Activated CD4-positive, alpha-beta T cell treated with anti-CD3 and anti-CD28 coated beads, Interleukin-2, amount 50 U/mL, for 24 hours (primary cell): ENCODE measurements around the gene FRMD4A.
"Not testable (repeated sequence)": the region's sequence is repeated elsewhere in the genome, so short reads cannot be mapped to it uniquely, and the experiment has no call there.

Experiments
- DNase-seq, 2 donors: peaks; one replicate each; pipeline ENCODE4 v3.0.0-alpha.2; 2020; ENCODE audit warnings: low read depth in 1 of 2, low spot score in 1 of 2

Gene FRMD4A

GRCh38 chr10:14241196-14241595 is 89.5 kb downstream of the FRMD4A start:
- no peak for DNase-seq

GRCh38 chr10:14240253-14241189 is 90.2 kb downstream of the FRMD4A start:
- DNase-seq, result no peak

DNA sequence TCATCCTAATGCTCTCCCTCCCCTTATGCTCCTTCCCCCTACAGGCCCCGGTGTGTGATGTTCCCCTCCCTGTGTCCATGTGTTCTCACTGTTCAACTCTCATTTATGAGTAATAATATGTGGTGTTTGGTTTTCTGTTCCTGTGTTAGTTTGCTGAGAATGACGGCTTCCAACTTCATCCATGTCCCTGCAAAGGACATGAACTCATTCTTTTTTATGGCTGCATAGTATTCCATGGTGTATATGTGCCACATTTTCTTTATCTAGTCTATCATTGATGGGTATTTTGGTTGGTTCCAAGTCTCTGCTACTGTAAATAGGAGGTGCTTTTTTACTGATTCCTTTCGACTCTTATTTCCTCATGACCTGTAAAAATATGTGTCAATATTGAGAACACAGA is 92.1 kb downstream of the FRMD4A start:
- DNase-seq, result not testable (repeated sequence)

DNA sequence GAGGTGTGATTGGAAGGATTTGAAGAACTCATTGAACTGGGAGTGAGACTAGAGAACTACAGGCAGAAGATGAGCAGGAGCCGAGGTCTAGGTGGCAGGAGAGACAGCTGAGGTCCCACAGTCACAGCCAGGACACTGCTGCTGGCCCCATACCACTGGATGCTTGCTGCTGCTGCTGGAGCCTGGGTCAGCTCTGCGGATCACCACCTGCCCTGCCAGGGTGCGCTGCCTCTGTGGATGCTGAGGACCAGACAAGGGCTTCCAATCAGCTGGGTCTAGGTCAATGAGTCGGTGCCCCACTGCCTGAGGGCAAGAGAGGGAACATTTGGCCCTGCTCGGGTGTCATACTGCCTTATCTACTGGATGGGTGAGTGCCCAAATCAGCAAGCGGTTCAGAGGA is 94.4 kb downstream of the FRMD4A start:
- DNase-seq, result no peak

DNA sequence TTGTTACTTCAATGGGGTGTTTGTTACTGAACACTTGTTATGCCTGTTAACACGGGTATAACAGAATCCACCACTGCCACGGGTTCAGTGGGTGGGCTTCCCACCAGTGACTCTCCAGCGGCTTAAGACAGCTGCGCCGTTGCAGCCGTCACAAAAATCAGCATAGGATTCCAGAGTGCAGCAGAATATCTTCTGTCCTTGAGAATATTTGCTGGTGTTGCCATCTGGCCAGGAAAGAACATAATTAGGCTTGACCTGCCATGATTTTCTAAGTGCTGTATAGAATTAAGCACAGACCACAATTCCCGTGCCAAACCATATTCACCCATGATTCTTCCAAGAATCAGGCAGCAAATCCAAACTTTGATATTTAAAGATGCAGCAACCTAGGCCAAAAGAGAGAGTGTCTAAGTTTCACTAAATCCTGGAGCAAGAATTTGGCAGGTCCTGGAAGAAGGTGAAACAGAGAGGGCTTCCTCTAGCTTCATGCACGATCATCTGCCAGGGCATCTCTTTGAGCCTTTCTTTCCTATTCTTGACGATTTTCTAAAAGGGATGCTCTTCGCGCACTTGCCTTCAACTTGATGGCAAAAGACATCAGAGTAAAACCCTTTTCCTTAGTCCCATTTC is 95.0 kb downstream of the FRMD4A start:
- no peak for DNase-seq

DNA sequence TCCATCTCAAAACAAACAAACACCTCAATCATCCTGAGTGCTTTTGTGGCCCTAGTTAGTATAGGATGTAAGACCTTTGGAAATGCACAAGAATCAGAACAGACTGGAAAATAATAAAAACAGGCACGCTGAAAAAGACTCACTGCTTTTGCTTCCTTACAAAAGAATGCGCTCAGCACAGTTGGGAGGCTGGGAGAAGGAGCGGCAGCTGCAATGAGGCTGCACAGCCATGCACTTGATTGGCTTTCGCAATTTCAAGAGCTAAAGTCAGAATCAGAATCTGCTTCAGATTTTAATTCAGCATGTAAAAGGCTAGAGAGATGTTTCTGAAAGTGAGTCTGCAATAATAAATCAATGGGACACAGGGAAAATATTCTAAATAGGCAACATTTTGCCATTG is 97.2 kb downstream of the FRMD4A start:
- DNase-seq, result no peak

DNA sequence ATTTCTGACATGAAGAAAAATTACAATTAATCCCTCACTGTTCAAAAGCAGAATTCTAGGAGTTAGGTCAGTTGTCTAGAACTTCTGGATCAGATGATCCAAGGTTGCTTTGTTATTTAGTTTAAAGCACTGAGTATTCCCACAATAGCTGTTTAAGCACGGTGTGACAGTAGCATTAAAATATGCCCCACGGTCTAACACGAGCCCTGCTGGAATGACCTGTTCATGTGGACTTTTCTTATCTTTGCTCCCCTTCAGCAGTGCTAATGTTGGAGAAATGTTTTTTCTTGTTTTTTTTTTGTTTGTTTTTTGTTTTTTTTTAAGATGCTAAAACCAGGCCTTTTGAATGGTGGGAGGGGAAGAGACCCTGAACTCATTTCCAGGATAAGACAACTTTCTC is 101.9 kb downstream of the FRMD4A start:
- not testable (repeated sequence) for DNase-seq

DNA sequence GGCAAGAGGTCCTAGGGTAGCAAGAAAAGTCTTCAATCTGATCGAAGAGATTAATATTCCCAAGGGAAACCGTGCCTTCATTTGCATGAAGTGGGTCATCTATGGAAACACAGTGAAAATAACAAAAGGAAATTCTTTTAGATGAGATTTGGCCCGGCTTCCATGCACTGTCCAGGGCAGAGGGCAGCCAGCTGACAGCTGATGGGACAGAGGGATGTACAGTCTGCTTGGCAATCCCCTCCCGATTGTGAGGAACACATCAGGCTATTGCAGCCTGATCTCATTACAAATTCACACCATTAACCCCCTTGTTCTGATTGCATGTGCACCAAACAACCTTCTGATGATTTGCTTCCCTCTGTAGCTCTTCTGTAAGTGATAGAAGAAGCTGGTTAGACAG is 105.3 kb downstream of the FRMD4A start:
- DNase-seq, result no peak

- no peak for DNase-seq
These were observed 110.7 kb downstream of the FRMD4A start for GRCh38 chr10:14220026-14220425.

DNA sequence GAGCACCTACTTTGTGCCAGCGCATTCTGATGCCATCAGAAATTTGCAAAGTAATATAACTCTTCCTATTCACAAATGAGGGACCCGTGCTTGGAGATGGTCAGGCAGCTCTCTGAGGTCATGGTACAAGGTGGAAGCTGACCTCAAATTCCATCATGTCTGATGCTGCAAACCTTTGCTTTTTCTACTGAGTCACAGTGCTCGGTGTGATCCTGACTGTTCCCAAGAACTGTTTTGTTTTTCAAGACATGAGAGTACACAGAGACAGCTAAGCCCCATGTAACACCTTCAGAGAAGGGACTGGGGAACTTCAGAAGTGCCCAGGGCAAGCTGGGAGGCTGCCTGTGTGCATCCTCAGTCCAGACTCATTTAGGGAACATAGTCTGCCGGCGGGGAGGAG is 111.3 kb downstream of the FRMD4A start:
- no peak for DNase-seq

DNA sequence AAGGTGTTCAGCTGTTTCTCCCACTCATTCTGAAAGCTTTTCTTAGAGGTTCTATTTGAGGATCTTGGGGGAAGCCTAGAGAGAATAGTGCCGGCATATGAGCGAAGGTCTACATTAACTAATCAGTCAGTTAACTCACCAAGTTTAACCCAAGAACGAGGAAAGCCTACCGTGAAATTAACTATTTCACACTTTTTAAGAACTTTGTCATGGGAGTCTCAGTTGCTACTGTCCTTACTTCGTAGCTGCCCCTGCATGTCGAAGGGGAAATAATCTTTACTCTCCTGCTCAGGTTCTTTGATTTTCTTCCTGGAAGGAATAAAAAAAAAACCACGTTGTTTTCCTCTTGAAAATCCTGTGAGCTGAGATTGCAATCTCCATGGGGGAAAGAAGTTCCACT is 115.1 kb downstream of the FRMD4A start:
- DNase-seq, result no peak

DNA sequence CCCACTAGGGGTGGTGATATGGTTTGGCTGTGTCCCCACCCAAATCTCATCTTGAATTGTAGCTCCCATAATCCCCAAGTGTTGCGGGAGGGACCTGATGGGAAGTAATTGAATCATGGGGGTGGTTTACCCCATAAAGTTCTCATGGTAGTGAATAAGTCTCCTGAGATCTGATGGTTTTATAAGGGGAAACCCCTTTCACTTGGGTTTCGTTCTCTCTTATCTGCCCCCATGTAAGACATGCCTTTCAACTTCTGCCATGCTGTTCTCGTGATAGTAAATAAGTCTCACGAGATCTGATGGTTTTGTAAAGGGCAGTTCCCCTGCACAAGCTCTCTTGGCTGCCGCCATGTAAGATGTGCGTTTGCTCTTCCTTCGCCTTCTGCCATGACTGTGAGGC is 117.0 kb downstream of the FRMD4A start:
- DNase-seq, result not testable (repeated sequence)

- no peak for DNase-seq
These were observed 119.1 kb downstream of the FRMD4A start for GRCh38 chr10:14211610-14212009.

GRCh38 chr10:14208231-14208630 is 122.5 kb downstream of the FRMD4A start:
- DNase-seq, result no peak

GRCh38 chr10:14205233-14205632 is 125.5 kb downstream of the FRMD4A start:
- DNase-seq, result no peak

- no peak for DNase-seq
These were observed 129.8 kb downstream of the FRMD4A start for GRCh38 chr10:14200698-14201544.

DNA sequence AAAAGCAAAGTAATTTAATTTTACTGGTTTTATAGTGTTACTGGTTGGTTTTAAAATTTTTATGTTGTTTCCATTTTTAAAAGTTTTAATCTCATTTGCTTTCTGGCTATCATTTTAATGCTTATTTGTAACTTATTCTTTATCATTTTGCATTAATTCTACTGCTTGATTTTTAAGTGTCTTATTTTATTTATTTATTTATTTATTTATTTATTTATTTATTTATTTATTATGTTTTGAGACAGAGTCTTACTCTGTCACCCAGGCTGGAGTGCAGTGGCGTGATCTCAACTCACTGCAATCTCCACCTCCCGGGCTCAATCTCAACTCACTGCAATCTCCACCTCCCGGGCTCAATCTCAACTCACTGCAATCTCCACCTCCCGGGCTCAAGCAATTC is 131.6 kb downstream of the FRMD4A start:
- not testable (repeated sequence) for DNase-seq

DNA sequence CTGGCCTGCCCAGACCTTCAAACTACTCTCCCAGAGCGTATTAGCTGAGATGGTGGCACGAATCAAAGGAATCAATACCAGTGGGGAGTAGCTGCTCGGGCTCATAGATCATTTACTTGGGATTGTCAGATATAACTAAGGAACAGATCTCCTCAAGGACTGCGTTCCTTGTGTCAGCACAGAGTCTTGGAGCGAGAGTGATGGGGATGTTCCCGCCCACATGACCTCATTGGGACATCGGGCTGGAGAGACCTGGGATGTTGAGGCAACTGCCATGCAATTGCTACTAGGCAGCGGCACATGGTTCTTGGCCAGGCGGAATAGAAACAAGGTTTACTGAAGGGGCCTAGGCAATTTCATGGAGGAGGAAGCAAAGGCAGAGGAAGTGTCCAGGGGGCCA is 132.6 kb downstream of the FRMD4A start:
- DNase-seq, result no peak

- no peak for DNase-seq
These were observed 134.6 kb downstream of the FRMD4A start for GRCh38 chr10:14196113-14196512.

DNA sequence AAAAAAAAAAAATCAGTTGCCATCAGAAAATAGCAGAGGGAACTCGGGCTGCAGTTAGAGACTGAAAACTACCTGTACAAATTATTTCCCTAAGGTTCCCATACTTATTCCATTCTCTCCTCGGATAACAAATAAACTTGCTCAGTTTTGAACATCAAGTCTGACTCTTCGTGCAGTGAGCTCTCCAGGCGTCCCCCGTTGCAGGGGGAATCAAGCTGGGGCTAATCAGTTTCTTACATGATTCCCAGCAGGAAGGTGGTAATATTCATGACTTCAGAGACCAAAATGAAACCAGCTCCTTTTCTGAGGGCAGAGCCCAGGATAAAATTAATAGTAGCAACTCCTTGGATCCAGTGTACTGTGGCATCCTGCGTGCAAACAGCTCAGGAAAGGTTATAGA is 135.3 kb downstream of the FRMD4A start:
- DNase-seq, result no peak

DNA sequence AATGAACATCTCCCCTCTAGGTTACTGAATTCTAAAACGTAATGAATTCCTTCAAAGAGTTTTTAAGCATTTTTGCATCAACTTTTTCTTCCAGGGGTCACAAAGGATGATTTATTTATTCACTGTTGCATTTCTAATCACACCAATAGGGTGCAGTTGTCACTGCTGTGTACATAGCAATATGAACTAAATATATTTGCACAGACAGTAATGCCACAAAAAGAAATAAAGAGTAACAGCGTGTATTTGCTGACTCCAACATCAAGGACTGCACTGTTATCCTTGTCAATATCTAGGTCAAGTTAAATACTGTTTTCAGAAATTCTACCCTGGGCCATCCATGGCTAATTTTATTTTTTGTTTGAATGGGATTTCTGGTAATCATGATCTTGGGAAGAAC is 138.0 kb downstream of the FRMD4A start:
- DNase-seq, result no peak

- DNase-seq, result no peak
These were observed 138.9 kb downstream of the FRMD4A start for GRCh38 chr10:14191871-14192270.
